HL-60/S4 treated with retinoic acid at 250 ng/mL for 4 days and 3 days (cell line): Measurements from ENCODE around the gene TM9SF1.

Source experiments
- in situ Hi-C: fragments of 300-500 bp; cut with MboI; formaldehyde crosslinking; loops from 2 replicates; pipeline ENCODE4 v1.7.0; 2022; ENCODE audit warnings: low sequenced_read_pairs

TM9SF1 gene

DNA sequence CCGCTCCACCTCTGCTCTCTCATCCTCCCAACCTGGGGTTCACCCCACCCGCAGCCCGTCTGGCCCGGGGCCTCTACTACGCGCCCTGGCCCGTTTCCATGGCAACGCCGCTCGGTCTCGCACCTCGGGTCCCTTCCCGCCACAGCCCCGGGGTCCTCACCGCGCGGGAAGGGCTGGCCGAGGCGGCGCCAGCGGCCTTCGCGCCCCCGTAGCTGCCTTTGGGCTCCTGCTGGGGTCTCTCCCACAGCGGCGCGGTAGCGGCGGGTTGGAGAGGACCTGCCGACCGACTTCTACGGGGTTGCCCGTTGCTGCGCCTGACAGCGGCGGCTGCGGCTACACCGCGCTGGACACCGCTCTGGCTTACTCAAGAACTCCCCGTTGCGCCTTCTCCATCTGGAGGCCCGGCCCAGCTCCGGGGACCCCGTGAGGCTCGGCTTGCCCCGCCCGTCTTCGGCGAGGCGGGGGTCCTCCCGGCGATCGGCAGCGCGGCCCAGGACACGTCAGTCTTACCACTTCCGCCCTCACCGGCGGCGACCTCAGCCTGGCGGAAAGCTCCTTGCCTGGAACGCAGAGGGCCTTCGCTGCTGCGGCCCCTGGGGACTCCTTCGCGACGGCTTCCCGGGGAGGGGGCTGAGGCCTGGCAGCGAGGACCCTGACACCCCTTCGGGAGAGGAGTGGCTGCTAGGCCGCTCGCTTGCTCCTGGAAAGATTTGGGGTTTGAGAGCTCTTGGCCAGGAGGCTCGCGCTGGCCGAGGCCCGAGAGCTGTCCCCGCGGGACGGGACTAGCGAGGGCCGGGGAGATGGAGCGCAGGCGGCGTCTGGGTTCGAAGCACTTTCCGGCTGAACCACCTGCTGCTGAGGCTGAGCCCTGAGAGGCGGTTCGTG is at the start of gene TM9SF1:
Gene TM9SF1 (minus strand): TSS at position 256 of the 885 bp plus-strand sequence. CDS start 422 bp downstream, outside the sequence.
- in situ Hi-C loops, result no loop called here

GRCh38 chr14:24243336-24243836 is 48.1 kb upstream of the TM9SF1 start:
- in situ Hi-C loops, result loop anchor here (5.0 to 25.0 kb wide), 2 partner anchors 54 to 194 kb away; partner anchors contain the start of genes CBLN3, DHRS1, KHNYN and NOP9

DNA sequence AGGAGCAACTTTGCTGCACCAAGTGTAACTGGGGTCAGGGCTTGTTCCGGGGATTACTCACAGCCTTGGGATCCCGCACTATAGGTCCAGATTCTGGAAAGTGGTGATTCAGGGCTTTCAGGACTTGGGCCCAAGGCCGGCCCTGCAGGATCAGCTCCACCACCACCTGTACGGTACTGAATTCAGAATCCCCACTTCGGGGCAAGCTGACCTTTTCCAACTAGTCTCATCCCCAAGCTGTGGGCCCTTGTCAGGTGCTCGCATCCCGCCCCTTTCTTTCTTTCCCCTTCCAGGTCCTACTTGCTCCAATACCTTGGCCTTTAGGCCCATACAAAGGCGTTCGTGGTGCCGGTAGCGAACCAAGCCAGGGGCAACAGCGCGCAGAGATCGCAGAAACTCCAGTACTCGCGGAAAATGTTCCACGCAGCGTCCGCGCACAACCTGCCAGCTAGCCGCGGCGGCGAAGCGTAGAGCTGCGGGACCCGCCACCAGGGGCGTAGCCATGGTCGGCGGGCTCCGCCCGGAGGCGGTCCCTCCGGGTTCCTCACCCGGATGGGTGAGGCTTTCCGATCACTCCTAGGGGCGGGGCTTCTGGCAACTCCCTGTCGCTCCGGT is 46.7 kb upstream of the TM9SF1 start:
- in situ Hi-C loops, result loop anchor here (5.0 to 25.0 kb wide), 2 partner anchors 55 to 195 kb away; partner anchors contain the start of genes CBLN3, DHRS1, KHNYN and NOP9

DNA sequence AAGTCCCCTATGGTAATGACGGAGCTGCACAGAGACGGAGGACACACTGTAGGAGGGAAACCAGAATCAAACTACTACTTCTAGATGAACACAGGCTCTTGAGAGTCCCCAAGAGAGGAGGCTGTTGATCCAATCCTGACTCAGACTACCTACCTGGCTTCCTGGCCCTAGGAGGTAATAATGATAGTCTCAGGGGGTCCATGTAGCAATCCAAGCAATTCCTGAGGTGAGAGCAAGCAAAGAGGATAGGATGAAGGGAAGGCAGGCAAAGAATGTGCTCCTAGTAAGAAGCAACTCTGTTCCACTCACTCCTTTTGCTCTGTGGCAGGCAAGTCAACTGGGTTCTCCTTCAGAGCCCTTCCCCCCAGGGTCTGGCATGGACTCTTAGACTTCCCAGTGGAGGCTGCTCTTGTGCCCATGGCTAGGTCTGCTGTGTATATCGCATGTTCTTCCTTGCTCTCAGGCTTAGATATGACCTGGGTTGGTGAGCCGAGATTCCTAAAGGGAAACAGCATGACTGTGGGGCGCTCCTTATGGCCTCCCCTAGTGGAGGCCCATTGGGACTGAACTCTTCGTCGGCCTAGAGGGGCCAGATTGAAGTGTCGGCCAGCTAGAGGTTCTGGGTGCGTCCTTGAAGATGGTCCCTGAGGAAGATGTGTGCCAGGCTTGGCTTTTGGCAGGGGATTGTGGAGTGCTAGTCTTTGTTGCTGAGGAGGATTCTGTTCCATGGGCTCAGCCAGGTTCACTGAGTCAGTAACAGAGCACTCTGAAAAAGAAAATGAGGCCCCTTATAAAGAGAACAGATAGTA is 45.1 kb upstream of the TM9SF1 start:
- in situ Hi-C loops, result loop anchor here (5.0 to 25.0 kb wide), 2 partner anchors 57 to 197 kb away; partner anchors contain the start of genes CBLN3, DHRS1, KHNYN and NOP9

DNA sequence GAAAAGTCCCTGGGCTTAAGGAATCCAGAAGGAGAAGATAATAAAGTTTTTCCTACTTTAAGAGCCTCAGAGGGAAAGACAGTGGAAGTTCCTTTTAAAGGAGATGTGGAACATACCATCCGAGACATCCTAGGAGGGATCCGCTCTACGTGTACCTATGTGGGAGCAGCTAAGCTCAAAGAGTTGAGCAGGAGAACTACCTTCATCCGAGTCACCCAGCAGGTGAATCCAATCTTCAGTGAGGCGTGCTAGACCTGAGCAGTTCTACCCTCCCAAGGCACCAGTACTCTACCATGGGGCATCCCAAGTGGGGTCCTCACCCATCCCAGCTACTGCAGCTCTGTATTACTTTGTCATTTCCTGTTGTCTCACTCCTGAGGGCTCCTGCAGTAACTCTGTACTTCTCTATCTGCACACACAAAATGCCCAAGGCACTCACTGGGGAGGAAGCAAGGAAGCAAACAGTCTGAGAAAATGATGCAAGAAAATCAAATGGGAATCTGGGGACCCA is 43.3 kb upstream of the TM9SF1 start:
- in situ Hi-C loops, result loop anchor here (25.0 kb wide), 1 partner anchor 199 kb away; the partner anchor contains the start of genes CBLN3, KHNYN and SDR39U1

- in situ Hi-C loops, result loop anchor here (25.0 kb wide), 1 partner anchor 199 kb away; the partner anchor contains the start of genes CBLN3, KHNYN and SDR39U1
These were observed 42.9 kb upstream of the TM9SF1 start for GRCh38 chr14:24238123-24238522.

GRCh38 chr14:24237463-24237955 is 42.3 kb upstream of the TM9SF1 start:
- in situ Hi-C loops, result loop anchor here (25.0 kb wide), 1 partner anchor 200 kb away; the partner anchor contains the start of genes CBLN3, KHNYN and SDR39U1

GRCh38 chr14:24236689-24237462 is 41.6 kb upstream of the TM9SF1 start:
- in situ Hi-C loops, result loop anchor here (25.0 kb wide), 1 partner anchor 200 kb away; the partner anchor contains the start of genes CBLN3, KHNYN and SDR39U1

- in situ Hi-C loops, result loop anchor here (25.0 kb wide), 1 partner anchor 201 kb away; the partner anchor contains the start of genes CBLN3, KHNYN and SDR39U1
These were observed 40.8 kb upstream of the TM9SF1 start for GRCh38 chr14:24235804-24236688.

DNA sequence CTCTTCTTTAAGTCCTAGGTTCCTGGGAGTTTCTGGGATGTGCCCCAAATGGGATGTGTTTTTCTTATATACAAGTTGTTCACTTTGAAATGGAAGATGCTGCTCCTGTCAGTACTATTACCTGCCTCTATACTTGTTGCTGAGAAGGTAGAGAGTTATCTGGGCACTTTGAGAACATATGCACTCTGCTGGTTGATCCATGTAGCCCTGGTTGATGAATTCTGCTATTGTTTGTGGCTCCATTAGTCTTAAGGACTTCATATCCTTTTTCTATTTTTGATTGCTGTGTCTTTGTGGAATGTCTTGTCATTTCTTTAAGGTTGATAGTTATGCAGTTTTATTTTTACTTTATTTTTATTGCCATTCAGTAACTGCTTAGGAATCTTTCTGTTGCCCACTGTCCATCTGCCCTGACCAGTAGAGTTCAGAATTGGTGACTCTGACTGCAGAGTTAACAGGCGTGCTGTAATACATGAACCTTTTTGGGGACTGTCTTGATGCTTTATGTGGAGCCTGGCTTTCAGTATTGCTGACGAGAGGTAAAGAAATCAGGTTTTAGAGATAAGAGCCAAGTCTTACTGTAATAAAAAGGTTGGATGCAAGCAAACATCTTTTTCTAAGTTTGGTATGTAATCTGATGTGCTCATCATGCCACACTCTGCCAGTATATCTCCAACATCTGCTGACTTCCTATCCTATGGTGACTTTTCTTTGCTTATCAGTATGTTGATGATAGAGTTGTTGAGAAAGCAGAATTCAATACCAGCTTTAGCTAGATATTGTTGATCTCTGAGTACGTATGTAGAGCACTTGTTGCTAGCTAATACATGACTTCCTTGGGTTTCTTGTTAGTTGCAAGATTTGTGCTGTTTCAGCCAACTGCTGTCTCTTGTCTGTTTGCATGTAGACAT is 39.1 kb upstream of the TM9SF1 start:
- in situ Hi-C loops, result loop anchor here (25.0 kb wide), 1 partner anchor 203 kb away; the partner anchor contains the start of genes CBLN3, KHNYN and SDR39U1

GRCh38 chr14:24233538-24233866 is 38.3 kb upstream of the TM9SF1 start:
- in situ Hi-C loops, result loop anchor here (25.0 kb wide), 1 partner anchor 204 kb away; the partner anchor contains the start of genes CBLN3, KHNYN and SDR39U1

GRCh38 chr14:24232645-24233537 is 37.6 kb upstream of the TM9SF1 start, which contains the start of gene GMPR2:
GMPR2 (plus strand) TSS chr14:24232929; CDS start chr14:24233254, 325 bp downstream.
- in situ Hi-C loops, result loop anchor here (25.0 kb wide), 1 partner anchor 204 kb away; the partner anchor contains the start of genes CBLN3, KHNYN and SDR39U1

DNA sequence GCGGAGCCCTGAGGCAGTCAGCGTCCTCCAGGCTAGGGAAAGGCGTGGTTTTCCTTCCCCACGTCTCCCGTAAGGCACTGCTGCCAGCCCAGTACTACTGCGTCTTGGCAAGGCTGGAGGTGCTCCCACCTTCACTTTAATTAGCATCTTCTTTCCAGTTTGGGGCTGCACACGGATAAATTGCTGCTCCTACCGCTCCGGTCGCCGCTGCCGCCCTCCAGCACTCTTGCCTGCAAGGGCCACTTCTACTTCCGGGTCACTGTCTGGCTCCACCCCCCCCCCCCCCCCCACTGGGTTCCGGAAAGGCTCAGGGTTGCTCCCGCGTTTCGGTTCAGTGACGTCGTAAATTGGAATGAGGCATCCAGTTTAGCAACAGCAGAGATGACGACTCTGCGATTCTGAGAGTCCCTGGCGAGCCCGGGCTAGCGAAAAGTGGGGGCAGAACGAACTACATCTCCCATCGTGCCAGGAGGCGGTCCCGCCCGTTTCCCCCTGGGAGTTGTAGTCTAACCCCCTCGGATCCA is 36.9 kb upstream of the TM9SF1 start, which contains the start of gene NEDD8:
Gene NEDD8 (minus strand): TSS at position 247 of the 524 bp plus-strand sequence. CDS start 100 bp downstream, at position 147.
- in situ Hi-C loops, result loop anchor here (25.0 kb wide), 1 partner anchor 205 kb away; the partner anchor contains the start of genes CBLN3, KHNYN and SDR39U1

GRCh38 chr14:24231263-24232120 is 36.3 kb upstream of the TM9SF1 start:
- in situ Hi-C loops, result loop anchor here (25.0 kb wide), 1 partner anchor 206 kb away; the partner anchor contains the start of genes CBLN3, KHNYN and SDR39U1
